ENCODE results near the gene TRMO.

The TRMO gene

GRCh38 chr9:97876061-97876460, 46.2 kb downstream of the TRMO start:
- Histone ChIP-seq H3K79me2 (ENCODE audit: low read length) (no peaks in the 10 kb centered on the region), H3F3A (ENCODE audit: insufficient read depth, low read length) (no peaks in the 10 kb centered on the region), H3K9me3 (replicated peaks; ENCODE audit: insufficient read depth, low read length) (no peaks in the 10 kb centered on the region), H3K36me3 (replicated peaks; ENCODE audit: insufficient read depth, low read length) (no peaks in the 10 kb centered on the region), H3K4me2 (ENCODE audit: low read depth, low read length) (no peak overlapping the region), H2AFZ (ENCODE audit: low read length) (no peak overlapping the region), H4K20me1 (ENCODE audit: insufficient read depth, low read length) (no peaks in the 10 kb centered on the region), H3K9me2 (replicated peaks; ENCODE audit: insufficient read depth, low read length) (no peaks in the 10 kb centered on the region), H3K27me3 (replicated peaks; ENCODE audit: insufficient read depth, low read length) (no peaks in the 10 kb centered on the region), H3K4me1 (ENCODE audit: low read length) (no peaks in the 10 kb centered on the region), H3K9ac (ENCODE audit: low read length) (no peak overlapping the region), H3K27ac (ENCODE audit: low read length) (no peak overlapping the region), H3K4me3 (ENCODE audit: low read length) (no peak overlapping the region)
- TF ChIP-seq, protein P1, sequence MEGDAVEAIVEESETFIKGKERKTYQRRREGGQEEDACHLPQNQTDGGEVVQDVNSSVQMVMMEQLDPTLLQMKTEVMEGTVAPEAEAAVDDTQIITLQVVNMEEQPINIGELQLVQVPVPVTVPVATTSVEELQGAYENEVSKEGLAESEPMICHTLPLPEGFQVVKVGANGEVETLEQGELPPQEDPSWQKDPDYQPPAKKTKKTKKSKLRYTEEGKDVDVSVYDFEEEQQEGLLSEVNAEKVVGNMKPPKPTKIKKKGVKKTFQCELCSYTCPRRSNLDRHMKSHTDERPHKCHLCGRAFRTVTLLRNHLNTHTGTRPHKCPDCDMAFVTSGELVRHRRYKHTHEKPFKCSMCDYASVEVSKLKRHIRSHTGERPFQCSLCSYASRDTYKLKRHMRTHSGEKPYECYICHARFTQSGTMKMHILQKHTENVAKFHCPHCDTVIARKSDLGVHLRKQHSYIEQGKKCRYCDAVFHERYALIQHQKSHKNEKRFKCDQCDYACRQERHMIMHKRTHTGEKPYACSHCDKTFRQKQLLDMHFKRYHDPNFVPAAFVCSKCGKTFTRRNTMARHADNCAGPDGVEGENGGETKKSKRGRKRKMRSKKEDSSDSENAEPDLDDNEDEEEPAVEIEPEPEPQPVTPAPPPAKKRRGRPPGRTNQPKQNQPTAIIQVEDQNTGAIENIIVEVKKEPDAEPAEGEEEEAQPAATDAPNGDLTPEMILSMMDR (IDR thresholded peaks at IDR 0.05; ENCODE audit: low read length), result no peak
- TF ChIP-seq EZH2 (optimal IDR thresholded peaks at IDR 0.05; ENCODE audit: low read depth, low read length) (no peak), EZH2phosphoT487 (IDR thresholded peaks at IDR 0.05; ENCODE audit: low read length) (no peak)
- no peak for DNase-seq

GRCh38 chr9:97875111-97875510, 47.2 kb downstream of the TRMO start:
- Histone ChIP-seq H3K4me3 (ENCODE audit: low read length) (no peak overlapping the region), H4K20me1 (ENCODE audit: insufficient read depth, low read length) (no peaks in the 10 kb centered on the region), H2AFZ (ENCODE audit: low read length) (no peak overlapping the region), H3K4me2 (ENCODE audit: low read depth, low read length) (no peak overlapping the region), H3K9me3 (replicated peaks; ENCODE audit: insufficient read depth, low read length) (no peaks in the 10 kb centered on the region), H3K79me2 (ENCODE audit: low read length) (no peaks in the 10 kb centered on the region), H3K27ac (ENCODE audit: low read length) (no peak overlapping the region), H3K9ac (ENCODE audit: low read length) (no peak overlapping the region), H3K36me3 (replicated peaks; ENCODE audit: insufficient read depth, low read length) (no peaks in the 10 kb centered on the region), H3F3A (ENCODE audit: insufficient read depth, low read length) (no peaks in the 10 kb centered on the region), H3K4me1 (ENCODE audit: low read length) (no peaks in the 10 kb centered on the region), H3K9me2 (replicated peaks; ENCODE audit: insufficient read depth, low read length) (no peaks in the 10 kb centered on the region), H3K27me3 (replicated peaks; ENCODE audit: insufficient read depth, low read length) (no peaks in the 10 kb centered on the region)
- TF ChIP-seq EZH2phosphoT487 (IDR thresholded peaks at IDR 0.05; ENCODE audit: low read length) (no peak), EZH2 (optimal IDR thresholded peaks at IDR 0.05; ENCODE audit: low read depth, low read length) (no peak)
- TF ChIP-seq, protein P1 (IDR thresholded peaks at IDR 0.05; ENCODE audit: low read length), result no peak
- no peak for DNase-seq

DNA sequence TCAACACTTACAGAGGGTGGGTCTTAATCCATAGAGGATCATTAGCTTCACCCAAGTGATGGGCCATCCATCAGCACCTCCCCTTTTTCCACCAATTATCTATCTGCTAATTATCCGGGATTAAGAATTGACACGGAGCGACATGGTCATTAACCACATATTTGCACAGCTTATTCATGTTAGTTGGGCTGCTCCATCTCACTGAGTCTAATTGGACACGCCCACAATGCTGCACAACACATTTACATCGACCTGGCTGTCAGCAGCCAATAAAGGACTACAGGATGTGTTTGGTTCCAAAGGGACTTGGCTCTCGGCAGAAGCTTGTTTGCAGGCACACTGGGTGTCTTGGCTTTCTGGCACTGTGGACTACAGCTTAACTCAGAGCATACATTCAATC, 47.7 kb downstream of the TRMO start:
- no peaks in the 10 kb centered on the region for H3K9me3 ChIP-seq (replicated peaks; ENCODE audit: insufficient read depth, low read length)
- no peaks in the 10 kb centered on the region for H3K79me2 ChIP-seq (ENCODE audit: low read length)
- H3K27ac ChIP-seq (ENCODE audit: low read length), result no peak overlapping the region
- no peak overlapping the region for H2AFZ ChIP-seq (ENCODE audit: low read length)
- H3K27me3 ChIP-seq (replicated peaks; ENCODE audit: insufficient read depth, low read length), result no peaks in the 10 kb centered on the region
- H3K4me1 ChIP-seq (ENCODE audit: low read length), result no peaks in the 10 kb centered on the region
- no peaks in the 10 kb centered on the region for H3K36me3 ChIP-seq (replicated peaks; ENCODE audit: insufficient read depth, low read length)
- H3K9ac ChIP-seq (ENCODE audit: low read length), result no peak overlapping the region
- H4K20me1 ChIP-seq (ENCODE audit: insufficient read depth, low read length), result no peaks in the 10 kb centered on the region
- TF ChIP-seq EZH2phosphoT487 (IDR thresholded peaks at IDR 0.05; ENCODE audit: low read length), result no peak
- TF ChIP-seq, protein P1 (IDR thresholded peaks at IDR 0.05; ENCODE audit: low read length), result no peak
- H3K9me2 ChIP-seq (replicated peaks; ENCODE audit: insufficient read depth, low read length), result no peaks in the 10 kb centered on the region
- no peaks in the 10 kb centered on the region for H3F3A ChIP-seq (ENCODE audit: insufficient read depth, low read length)
- H3K4me3 ChIP-seq (ENCODE audit: low read length), result no peak overlapping the region
- H3K4me2 ChIP-seq (ENCODE audit: low read depth, low read length), result no peak overlapping the region
- no peak for DNase-seq

Measured in MM.1S (cell line).